Choroid plexus epithelial cell (primary cell): ENCODE results near the gene FFAR3.
"Not testable (repeated sequence)": the region's sequence is repeated elsewhere in the genome, so short reads cannot be mapped to it uniquely, and the experiment has no call there.

ENCODE experiments used
- DNase-seq: peaks from one replicate; pipeline ENCODE4 v3.0.0-alpha.2; 2010; ENCODE audit warnings: low read depth
- H3K4me3 ChIP-seq: 2 replicates; pipeline ENCODE4 v1.5.1; 2011; ENCODE audit warnings: low read depth, mild to moderate bottlenecking, control low read depth, low read length, moderate library complexity
- CTCF ChIP-seq: conservative IDR thresholded peaks from 2 replicates; pipeline ENCODE4 v1.5.1; 2011; ENCODE audit warnings: low read depth, mild to moderate bottlenecking, control low read depth, inconsistent platforms, low read length, moderate library complexity

Gene FFAR3

GRCh38 chr19:35363711-35364425 lies 5.6 kb downstream of the FFAR3 start:
- TF ChIP-seq CTCF = no peak
- DNase-seq = no peak
- no peak overlapping the region for H3K4me3 ChIP-seq

- no peak for TF ChIP-seq CTCF
- DNase-seq = no peak
Measured at GRCh38 chr19:35365303-35365702, 7.0 kb downstream of the FFAR3 start.

GRCh38 chr19:35368378-35368777 lies 10.1 kb downstream of the FFAR3 start:
- no peak overlapping the region for H3K4me3 ChIP-seq
- TF ChIP-seq CTCF = no peak
- DNase-seq = no peak

More at GRCh38 chr19:35365303-35365702, 7.0 kb downstream of the FFAR3 start:
- H3K4me3 ChIP-seq = no peak overlapping the region

- no peak overlapping the region for H3K4me3 ChIP-seq
- no peak for DNase-seq
- no peak for TF ChIP-seq CTCF
Measured at GRCh38 chr19:35369522-35369921, 11.3 kb downstream of the FFAR3 start.

GRCh38 chr19:35370722-35371121 lies 12.5 kb downstream of the FFAR3 start, which contains the start of gene GPR42:
Gene GPR42 (plus strand): TSS chr19:35371068. CDS start chr19:35371360, 292 bp downstream.
- no peak within 1 kb of the TSS for H3K4me3 ChIP-seq
- no peak for TF ChIP-seq CTCF
- no peak for DNase-seq

GRCh38 chr19:35373492-35373891 lies 15.2 kb downstream of the FFAR3 start:
- no peak for DNase-seq
- no peak overlapping the region for H3K4me3 ChIP-seq
- TF ChIP-seq CTCF = no peak

GRCh38 chr19:35374031-35374430 lies 15.8 kb downstream of the FFAR3 start:
- DNase-seq, H3K4me3 ChIP-seq: not testable (repeated sequence)
